HG03159 (cell line): ENCODE data around the gene LKAAEAR1.

Experiments
- ATAC-seq: cut with Tn5 transposase; IDR thresholded peaks from one replicate; pipeline ENCODE4 v1.9.1; 2021; ENCODE audit warnings: mild to moderate bottlenecking, moderate library complexity; ENCODE audit not compliant: unreplicated experiment

LKAAEAR1 gene

DNA sequence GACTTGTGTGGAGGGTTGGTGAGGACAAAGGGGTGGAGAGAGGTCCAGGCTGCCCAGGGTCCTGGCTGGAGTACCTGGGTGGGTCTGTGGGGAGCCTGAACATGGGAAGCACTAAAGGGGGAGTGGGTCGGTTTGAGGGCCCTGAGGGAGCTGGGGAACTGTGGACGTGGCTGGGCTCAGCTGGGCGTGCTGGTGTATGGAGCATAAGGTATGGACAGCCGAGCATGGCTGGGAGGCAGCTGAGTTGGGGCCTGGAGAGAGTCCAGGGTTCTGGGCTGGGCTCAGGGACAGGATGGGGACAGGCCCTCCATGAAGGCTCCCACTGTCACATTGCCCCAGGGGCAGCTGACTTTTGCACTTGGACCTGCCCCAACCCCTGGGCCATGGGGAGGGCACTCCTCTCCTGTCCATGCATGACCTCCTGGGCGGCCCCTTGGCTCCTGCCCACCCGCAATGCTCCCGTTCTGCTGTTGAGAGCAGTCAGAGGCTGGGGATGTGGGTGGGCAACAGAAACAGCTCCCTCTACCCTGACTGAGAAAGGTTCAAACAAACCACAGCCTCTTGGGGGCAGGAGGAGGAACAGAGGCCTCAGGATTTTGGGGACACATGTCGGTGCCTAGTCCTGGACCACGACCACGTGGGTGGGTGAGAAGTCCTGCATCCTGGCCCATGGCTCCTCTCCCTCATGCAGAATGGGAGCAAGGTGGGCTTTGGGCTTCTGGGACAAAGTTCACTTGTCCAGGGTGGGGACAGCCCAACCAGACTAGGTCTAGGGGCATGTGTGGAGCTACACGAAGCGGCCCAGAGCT lies 43.8 kb downstream of the LKAAEAR1 start:
- no peak for ATAC-seq

DNA sequence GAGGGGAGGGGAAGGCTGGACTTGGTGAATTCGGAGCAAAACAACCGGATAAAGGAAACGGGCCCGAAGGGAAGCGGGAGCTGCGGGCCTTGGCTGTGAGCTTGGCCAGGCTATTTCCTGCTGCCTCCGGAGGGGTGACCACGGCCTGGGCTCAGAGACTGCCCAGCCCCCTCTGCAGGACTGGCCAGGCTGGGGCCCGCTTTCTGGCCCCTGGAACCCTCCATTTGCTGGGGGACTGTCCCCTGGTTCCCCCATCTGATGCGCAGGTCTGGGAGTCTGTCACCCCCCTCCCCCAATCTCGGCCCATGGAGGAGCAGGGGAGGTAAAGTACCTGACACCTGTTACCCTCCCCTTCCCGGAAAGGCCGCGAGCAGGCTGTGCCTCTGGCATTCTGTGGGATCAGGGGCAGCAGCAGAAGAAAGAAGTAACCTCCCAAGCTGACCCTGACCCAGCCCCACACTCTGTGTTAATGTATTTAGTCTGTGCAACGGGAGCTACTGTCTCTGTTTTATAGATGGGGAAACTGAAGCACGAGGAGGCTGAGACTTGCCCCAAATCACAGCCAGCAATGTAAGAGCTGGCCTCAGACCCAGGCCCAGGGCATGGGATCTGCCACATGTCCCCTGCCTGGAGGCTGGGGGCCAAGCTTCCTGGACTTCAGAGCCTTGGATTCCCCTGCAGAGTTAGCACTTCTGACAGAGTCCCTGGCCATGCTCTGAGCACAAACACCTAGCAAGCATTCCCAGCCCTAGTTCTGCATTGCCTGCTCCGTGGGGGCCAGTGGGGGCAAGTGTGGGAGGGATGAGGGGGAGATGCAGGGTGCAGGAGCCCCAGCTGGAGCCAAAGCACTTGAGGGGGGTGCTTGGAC lies 44.7 kb downstream of the LKAAEAR1 start:
- ATAC-seq, result no peak

DNA sequence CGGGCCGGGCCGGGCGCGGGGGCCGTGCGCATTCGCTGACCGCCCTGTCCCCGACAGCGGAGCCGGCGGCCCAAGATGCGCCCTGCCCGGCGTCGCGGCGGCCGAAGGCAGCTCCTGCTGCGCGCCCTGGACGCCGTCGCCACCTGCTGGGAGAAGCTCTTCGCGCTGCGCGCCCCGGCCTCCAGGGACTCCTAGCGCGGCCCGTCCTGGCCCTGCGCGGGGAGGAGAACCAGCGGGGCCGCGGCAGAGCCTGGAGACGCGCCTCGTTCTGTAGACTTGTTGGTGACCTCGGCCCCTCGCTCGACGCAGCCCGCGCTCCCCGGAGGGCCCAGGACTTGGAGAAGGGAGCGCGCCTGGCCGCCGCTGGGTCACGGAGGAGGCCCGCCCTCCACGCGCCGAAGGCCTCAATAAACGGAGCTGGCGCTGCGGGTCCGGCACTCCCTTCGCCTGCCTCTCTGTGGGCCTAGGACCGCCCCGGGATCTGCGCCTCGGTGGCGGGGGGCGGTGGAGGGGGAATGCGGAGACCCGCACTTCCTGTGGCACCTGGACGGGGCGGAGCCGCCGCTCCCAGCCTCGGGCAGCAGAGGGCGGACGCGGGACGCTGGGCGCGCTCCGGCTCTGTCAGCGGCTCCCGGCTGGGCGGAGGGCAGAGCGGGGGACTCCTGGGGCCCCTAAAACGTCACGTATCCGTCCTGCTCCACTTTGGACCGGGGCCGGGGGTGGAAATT lies 45.5 kb downstream of the LKAAEAR1 start:
- peak; percentile 50 for ATAC-seq

DNA sequence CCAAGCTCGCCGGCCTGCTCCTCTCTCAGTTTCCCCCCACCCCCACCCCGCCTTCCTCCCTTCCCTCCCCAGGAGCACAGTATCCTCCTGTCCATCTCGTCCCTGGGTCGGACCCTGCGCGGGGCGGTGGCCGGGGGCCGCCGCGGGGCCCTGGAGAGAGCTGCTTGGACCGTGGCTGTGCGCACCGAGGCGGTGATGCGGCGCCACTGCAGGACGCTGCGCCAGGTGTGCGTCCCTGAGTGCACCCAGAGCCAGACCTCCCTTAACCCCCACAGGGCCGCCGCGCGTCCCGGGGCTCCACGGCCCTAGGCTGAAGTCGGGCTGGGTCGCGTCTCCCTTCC lies 46.0 kb downstream of the LKAAEAR1 start:
- ATAC-seq, result peak; percentile 27

DNA sequence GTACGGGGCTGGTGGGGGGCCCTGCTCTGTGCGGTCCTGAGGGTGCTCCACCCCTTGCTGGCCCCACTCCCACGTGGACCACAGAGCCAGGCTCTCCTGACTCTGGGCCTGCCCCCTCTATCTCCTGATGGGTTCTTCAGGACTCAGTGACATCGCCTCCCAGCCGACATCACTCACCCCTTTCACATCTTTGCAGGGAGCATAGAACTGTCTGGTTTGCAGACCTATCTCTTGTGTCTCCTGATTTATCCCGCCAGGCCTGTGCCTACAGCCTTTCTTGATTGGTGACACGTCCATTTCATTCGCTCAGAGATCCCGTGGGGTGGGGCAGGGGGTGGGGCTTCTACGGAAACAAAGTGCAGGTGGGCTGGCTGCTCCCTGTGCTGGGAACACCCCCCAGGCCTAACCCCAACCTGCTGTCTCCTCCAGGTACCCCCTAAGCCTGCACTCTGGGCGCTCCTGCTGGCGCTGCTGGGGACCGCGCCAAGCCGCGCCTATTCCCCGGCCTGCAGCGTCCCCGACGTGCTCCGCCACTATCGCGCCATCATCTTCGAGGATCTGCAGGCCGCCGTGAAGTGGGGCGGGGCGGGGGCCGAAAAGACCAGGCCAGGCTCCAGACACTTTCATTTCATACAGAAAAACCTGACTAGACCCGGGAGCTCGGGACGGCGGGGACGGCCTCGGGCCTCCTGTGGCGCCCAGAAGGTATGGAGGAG lies 46.5 kb downstream of the LKAAEAR1 start:
- no peak for ATAC-seq

DNA sequence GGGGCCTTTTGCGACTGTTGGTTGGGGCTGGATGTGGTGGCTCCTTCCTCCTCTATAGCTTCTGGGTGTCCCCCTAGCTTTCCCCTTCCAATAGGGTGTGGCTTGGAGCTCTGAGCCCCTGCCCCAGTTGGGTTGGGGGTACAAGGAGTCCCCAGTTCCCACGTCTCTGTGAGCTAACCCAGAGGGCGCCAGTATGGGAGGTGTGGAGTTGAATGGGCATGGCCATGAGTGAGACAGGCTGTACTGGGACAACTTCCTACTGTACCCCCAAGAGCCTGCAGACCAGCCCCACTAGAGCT lies 47.0 kb downstream of the LKAAEAR1 start:
- ATAC-seq, result no peak

DNA sequence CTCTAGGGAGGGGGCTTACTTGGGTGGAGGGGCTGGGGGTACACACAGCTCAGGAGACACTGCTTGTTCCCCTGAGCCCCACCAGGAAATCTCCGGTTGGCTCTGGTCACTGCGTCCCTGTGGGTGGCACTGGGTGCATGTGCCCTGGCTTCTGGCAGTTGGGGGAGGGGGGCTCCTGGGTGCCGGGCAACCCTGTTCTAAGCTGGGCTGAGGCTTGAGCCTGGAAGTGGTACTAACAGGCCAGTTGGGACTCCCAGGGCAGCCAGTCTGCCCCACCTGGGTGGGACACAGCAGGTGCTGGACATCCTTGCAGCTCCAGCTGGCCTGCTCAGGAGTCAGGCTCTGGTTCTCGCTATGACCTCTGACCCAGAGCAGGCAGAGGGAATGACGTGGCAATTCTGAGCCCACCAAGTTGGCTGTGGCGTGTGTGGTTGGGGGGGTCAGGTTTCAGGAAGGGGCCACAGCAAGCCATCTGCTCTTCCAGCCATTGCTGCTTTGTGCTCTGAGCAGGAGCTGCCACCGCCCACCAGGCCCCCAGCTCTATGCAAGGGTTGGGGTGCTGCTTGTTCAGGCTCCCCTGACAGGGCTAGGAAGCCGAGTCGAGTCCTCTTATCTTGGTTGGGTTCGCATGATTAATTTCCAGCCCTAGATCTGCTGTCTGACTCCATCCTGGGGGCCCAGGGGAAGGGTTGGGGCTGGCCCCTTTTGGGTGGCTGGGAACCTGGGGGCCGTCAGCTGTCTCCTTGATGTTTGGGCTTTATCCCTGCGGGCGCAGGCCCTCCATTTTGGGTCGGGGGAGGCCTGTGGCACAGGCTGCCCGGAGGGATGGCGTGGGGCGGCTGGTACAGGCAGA lies 47.6 kb downstream of the LKAAEAR1 start:
- no peak for ATAC-seq

DNA sequence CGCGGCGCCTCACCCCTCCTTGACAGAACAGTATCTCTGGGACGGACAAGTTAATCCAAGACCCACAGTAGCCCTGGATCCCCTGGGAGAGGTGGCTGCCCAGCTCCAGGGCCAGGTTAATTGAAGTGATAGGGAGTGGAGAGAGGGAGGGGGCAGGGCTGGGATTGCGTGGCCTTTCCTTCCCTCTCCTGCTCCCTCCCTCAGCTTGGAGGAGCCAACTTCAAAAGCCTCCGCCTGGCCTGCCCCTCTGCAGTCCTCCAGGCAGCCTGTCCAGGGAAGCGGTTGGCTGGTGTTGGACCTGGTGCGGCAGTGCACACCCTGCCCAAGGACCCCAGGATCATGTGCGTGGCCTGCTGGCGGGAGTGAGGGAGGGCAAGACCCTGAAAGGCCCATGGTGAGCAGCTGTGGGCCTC lies 48.3 kb downstream of the LKAAEAR1 start, which contains the start of gene C20orf204:
C20orf204 (plus strand) TSS at position 250 of the 413 bp plus-strand sequence; CDS start at position 392, 142 bp downstream.
- ATAC-seq, result no peak

DNA sequence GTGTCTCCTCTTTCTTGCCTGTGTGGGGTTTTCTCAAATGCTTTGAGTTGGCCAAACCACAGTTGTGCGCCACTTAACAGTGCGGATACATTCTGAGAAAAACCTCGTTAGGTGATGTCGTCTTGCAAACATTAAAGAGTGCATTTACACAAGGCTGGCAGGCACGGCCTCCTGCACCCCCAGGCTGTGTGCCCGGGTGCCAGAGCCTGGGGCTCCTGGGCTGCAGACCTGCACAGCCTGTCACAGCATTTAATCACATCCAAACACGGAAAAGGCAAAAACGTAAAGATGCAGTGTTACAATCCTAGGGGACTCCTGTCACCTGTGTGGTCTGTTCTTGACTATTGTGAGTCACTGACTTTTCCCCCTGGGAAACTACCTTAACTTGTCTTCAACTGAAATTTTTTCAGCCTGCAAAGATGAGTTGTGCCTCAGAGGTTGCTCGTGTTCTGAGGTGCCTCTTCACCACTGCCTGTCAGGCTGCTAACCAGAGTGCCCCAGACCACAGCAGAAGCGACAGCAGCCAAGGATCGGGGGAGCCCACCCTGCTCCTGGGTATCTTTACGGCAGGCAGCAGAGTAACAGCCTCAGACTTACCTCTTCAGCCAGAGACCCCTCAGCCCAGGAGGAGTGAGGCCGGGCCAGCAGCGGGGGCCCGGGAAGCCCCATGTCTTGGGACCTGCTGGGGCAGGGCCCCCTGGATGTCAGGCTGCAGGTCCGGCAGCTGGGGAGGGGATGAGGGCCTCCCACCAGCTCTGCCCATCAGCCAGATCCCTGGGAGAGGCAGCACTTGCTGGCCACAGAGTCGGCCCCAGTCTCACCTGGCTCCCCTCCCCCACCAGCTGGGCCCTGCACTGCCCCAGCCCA lies 48.9 kb downstream of the LKAAEAR1 start:
- no peak for ATAC-seq

DNA sequence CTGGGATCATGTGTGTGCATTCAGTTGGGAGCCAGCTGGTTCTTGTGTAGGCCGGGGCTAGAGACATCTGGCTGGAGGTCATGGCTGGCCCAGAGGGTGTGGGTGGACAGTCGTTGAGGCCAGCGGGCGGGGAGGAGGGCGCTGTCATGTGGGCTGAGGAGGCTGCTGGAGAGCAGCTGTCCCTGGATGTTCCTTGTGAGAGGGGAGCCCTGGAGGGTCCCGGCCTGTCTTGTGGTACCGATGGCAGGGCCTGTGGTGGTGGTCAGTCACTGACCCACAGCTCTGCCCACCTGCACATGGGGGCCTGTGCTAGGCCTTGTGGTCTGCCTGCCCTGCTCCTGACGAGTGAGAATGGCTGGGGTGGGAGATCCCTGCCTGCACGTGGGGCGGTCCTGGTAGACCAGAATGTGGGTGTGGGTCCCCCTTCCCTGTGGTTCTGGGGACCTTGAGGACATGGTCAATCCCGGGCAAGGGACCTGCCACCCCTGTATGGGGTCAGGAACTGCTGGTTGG lies 50.2 kb downstream of the LKAAEAR1 start:
- ATAC-seq, result no peak
